Neural cell (in vitro differentiated cells): ENCODE measurements around the gene SNRPD3. TPM values are rescaled to one million over a fixed set of nuclear protein-coding genes. Genes with fewer than 3 reads are reported as not detected.

Experiments
- H2AFZ ChIP-seq: fragments of 200-600, 300-800 bp; sonication (generic), shearing (Covaris generic); 2 replicates; pipeline ENCODE4 v1.6.0; 2014; ENCODE audit warnings: low read depth, mild to moderate bottlenecking, antibody characterized with exemption, low read length, moderate library complexity
- H3F3A ChIP-seq: fragments of 200-600 bp; shearing (Covaris generic); 2 replicates; pipeline ENCODE4 v1.6.1; 2016; ENCODE audit warnings: mild to moderate bottlenecking, moderate library complexity, mixed read lengths, antibody characterized with exemption, low read length; ENCODE audit not compliant: insufficient read depth, poor library complexity, severe bottlenecking
- H3K27ac ChIP-seq: fragments of 200-600, 300-800 bp; sonication (generic), shearing (Covaris generic); 2 replicates; pipeline ENCODE4 v1.5.1; 2014; ENCODE audit warnings: mild to moderate bottlenecking, low read length, moderate library complexity
- H3K27me3 ChIP-seq: fragments of 300-800, 200-600 bp; sonication (generic), shearing (Covaris generic); 2 replicates; pipeline ENCODE4 v1.6.0; 2014; ENCODE audit warnings: mild to moderate bottlenecking, low read depth, low read length, moderate library complexity; ENCODE audit not compliant: insufficient read depth
- H3K36me3 ChIP-seq: fragments of 300-800, 200-600 bp; sonication (generic), shearing (Covaris generic); 2 replicates; pipeline ENCODE4 v1.5.1; 2014; ENCODE audit warnings: mild to moderate bottlenecking, antibody characterized with exemption, low read length, moderate library complexity; ENCODE audit not compliant: insufficient read depth
- H3K4me2 ChIP-seq: fragments of 300-800, 200-600 bp; sonication (generic), shearing (Covaris generic); 2 replicates; pipeline ENCODE4 v1.6.0; 2014; ENCODE audit warnings: mild to moderate bottlenecking, low read length
- H3K4me3 ChIP-seq: fragments of 300-800, 200-600 bp; sonication (generic), shearing (Covaris generic); 2 replicates; pipeline ENCODE4 v1.5.1; 2014; ENCODE audit warnings: mild to moderate bottlenecking, low read length, moderate library complexity
- H3K79me2 ChIP-seq: fragments of 200-600 bp; shearing (Covaris generic); replicated peaks from 2 replicates; pipeline ENCODE4 v1.6.0; 2014; ENCODE audit warnings: mild to moderate bottlenecking, low read length, moderate library complexity; ENCODE audit not compliant: insufficient read depth
- H3K9ac ChIP-seq: fragments of 300-800, 200-600 bp; sonication (generic), shearing (Covaris generic); 2 replicates; pipeline ENCODE4 v1.6.1; 2016; ENCODE audit warnings: mild to moderate bottlenecking, low read length, mixed read lengths
- H3K9me2 ChIP-seq: fragments of 200-600 bp; shearing (Covaris generic); 2 replicates; pipeline ENCODE4 v1.6.1; 2016; ENCODE audit warnings: mild to moderate bottlenecking, low read length, mixed read lengths; ENCODE audit not compliant: insufficient read depth
- H3K9me3 ChIP-seq: fragments of 200-600, 300-800 bp; sonication (generic), shearing (Covaris generic); 2 replicates; pipeline ENCODE4 v1.6.1; 2016; ENCODE audit warnings: mild to moderate bottlenecking, mixed run types, low read length, moderate library complexity, mixed read lengths
- H4K20me1 ChIP-seq: fragments of 200-600 bp; shearing (Covaris generic); 2 replicates; pipeline ENCODE4 v1.6.1; 2016; ENCODE audit warnings: mild to moderate bottlenecking, mixed run types; ENCODE audit not compliant: insufficient read depth
- CTCF ChIP-seq: fragments of 450-650 bp; IDR thresholded peaks from 2 replicates; pipeline ENCODE4 v1.5.1; 2014; ENCODE audit warnings: antibody characterized with exemption, mild to moderate bottlenecking, moderate library complexity; ENCODE audit not compliant: poor library complexity, severe bottlenecking
- EP300 ChIP-seq: fragments of 450-650 bp; conservative IDR thresholded peaks from 2 replicates; pipeline ENCODE4 v1.6.1; 2014; ENCODE audit warnings: antibody characterized with exemption, mild to moderate bottlenecking, moderate library complexity; ENCODE audit not compliant: poor library complexity, severe bottlenecking
- EZH2 ChIP-seq: fragments of 200-600, 300-800 bp; shearing (Covaris generic), sonication (generic); IDR thresholded peaks from 2 replicates; pipeline ENCODE4 v1.6.1; 2014; ENCODE audit warnings: antibody characterized with exemption, low read length, borderline replicate concordance, mild to moderate bottlenecking; ENCODE audit not compliant: insufficient read depth, poor library complexity, severe bottlenecking
- MXI1 ChIP-seq: fragments of 450-650 bp; conservative IDR thresholded peaks from 2 replicates; pipeline ENCODE4 v1.6.1; 2014; ENCODE audit warnings: antibody characterized with exemption, mild to moderate bottlenecking; ENCODE audit not compliant: poor library complexity, severe bottlenecking
- POLR2AphosphoS5 ChIP-seq: IDR thresholded peaks from 2 replicates; pipeline ENCODE4 v1.6.1; 2012
- RAD21 ChIP-seq: fragments of 450-650 bp; conservative IDR thresholded peaks from 2 replicates; pipeline ENCODE4 v1.6.1; 2014; ENCODE audit warnings: antibody characterized with exemption, mild to moderate bottlenecking, moderate library complexity
- REST ChIP-seq: IDR thresholded peaks from 2 replicates; pipeline ENCODE4 v1.6.1; 2012; ENCODE audit warnings: borderline replicate concordance
- SMC3 ChIP-seq: fragments of 450-650 bp; conservative IDR thresholded peaks from 2 replicates; pipeline ENCODE4 v1.6.1; 2014; ENCODE audit warnings: antibody characterized with exemption, mild to moderate bottlenecking, moderate library complexity; ENCODE audit not compliant: poor library complexity
- TAF1 ChIP-seq: IDR thresholded peaks from 2 replicates; pipeline ENCODE4 v1.6.1; 2012; ENCODE audit warnings: low read depth
- polyA plus RNA-seq: library from polyadenylated mRNA; depleted of rRNA; stranded (reverse); fragments of >200 nt; gene quantifications from 2 replicates; pipeline ENCODE4 v1.2.3, GENCODE V29; 2014

Gene SNRPD3
- polyA plus RNA-seq, 1 donor from 2014 or later, result 195 TPM

GRCh38 chr22:24566899-24567511 lies 11.2 kb downstream of the SNRPD3 start:
- no peaks in the 10 kb centered on the region for H3F3A ChIP-seq
- no peaks in the 10 kb centered on the region for H4K20me1 ChIP-seq
- H3K9ac ChIP-seq, result no peak overlapping the region
- H3K27me3 ChIP-seq, result no peaks in the 10 kb centered on the region
- TF ChIP-seq EZH2 (no peak), MXI1 (no peak), EP300 (no peak), TAF1 (no peak), SMC3 (no peak), RAD21 (no peak), REST (no peak), CTCF (no peak), POLR2AphosphoS5 (no peak)
- H3K4me3 ChIP-seq, result no peak overlapping the region
- H3K4me2 ChIP-seq, result no peak overlapping the region
- H3K9me2 ChIP-seq, result no peaks in the 10 kb centered on the region
- H3K27ac ChIP-seq, result no peak overlapping the region
- H3K79me2 ChIP-seq, result peaks cover 24% of the 10 kb centered on the region
- H2AFZ ChIP-seq, result no peak overlapping the region
- H3K9me3 ChIP-seq, result no peaks in the 10 kb centered on the region
- no peaks in the 10 kb centered on the region for H3K36me3 ChIP-seq

GRCh38 chr22:24567668-24568067 lies 11.9 kb downstream of the SNRPD3 start:
- H3K27ac ChIP-seq, result no peak overlapping the region
- peaks cover 22% of the 10 kb centered on the region for H3K79me2 ChIP-seq
- no peak overlapping the region for H2AFZ ChIP-seq
- no peaks in the 10 kb centered on the region for H4K20me1 ChIP-seq
- no peaks in the 10 kb centered on the region for H3K27me3 ChIP-seq
- H3K36me3 ChIP-seq, result no peaks in the 10 kb centered on the region
- no peak overlapping the region for H3K4me2 ChIP-seq
- TF ChIP-seq MXI1 (no peak), EP300 (no peak), POLR2AphosphoS5 (no peak), TAF1 (no peak), SMC3 (no peak), CTCF (no peak), RAD21 (no peak), REST (no peak), EZH2 (no peak)
- no peaks in the 10 kb centered on the region for H3K9me2 ChIP-seq
- H3K9me3 ChIP-seq, result no peaks in the 10 kb centered on the region
- H3K9ac ChIP-seq, result no peak overlapping the region
- no peaks in the 10 kb centered on the region for H3F3A ChIP-seq
- no peak overlapping the region for H3K4me3 ChIP-seq
